DND-41 (cell line): ENCODE results near the gene PPP6R1.

Source experiments
- ATAC-seq: fragments of 200-7000 bp; cut with Tn5 transposase; 3 replicates; pipeline ENCODE4 v1.9.1; 2021; ENCODE audit warnings: low read depth; ENCODE audit not compliant: insufficient read depth
- DNase-seq: peaks from one replicate; pipeline ENCODE4 v3.0.0-alpha.2; 2020
- H2AFZ ChIP-seq: 2 replicates; pipeline ENCODE4 v1.6.0; 2012; ENCODE audit warnings: low read depth, low read length
- H3K27ac ChIP-seq: 2 replicates; pipeline ENCODE4 v1.5.1; 2012; ENCODE audit warnings: low read length, inconsistent platforms
- H3K27me3 ChIP-seq: fragments of 200-600 bp; sonication (generic); 2 replicates; pipeline ENCODE4 v1.6.0; 2012; ENCODE audit warnings: low read length, mild to moderate bottlenecking, inconsistent platforms; ENCODE audit not compliant: insufficient read depth, poor library complexity
- H3K36me3 ChIP-seq: 2 replicates; pipeline ENCODE4 v1.5.1; 2012; ENCODE audit warnings: low read length, inconsistent platforms; ENCODE audit not compliant: insufficient read depth
- H3K4me1 ChIP-seq: 2 replicates; pipeline ENCODE4 v1.5.1; 2012; ENCODE audit warnings: mild to moderate bottlenecking, low read length; ENCODE audit not compliant: insufficient read depth
- H3K4me2 ChIP-seq: 2 replicates; pipeline ENCODE4 v1.6.0; 2012; ENCODE audit warnings: mild to moderate bottlenecking, moderate library complexity, low read length, inconsistent platforms; ENCODE audit not compliant: insufficient read depth
- H3K4me3 ChIP-seq, 2 experiments: fragments of 200-600 bp in 1 of 2; shearing (Covaris generic) in 1 of 2; 2 replicates each; pipeline ENCODE4 v1.5.1; 2012 to 2016; ENCODE audit warnings: inconsistent platforms in 2 of 2, low read length in 2 of 2, mild to moderate bottlenecking in 2 of 2, low read depth in 1 of 2, moderate library complexity in 1 of 2
- H3K79me2 ChIP-seq: 2 replicates; pipeline ENCODE4 v1.6.0; 2012; ENCODE audit warnings: low read length, inconsistent platforms; ENCODE audit not compliant: insufficient read depth
- H3K9ac ChIP-seq: 2 replicates; pipeline ENCODE4 v1.6.0; 2012; ENCODE audit warnings: low read depth, mild to moderate bottlenecking, inconsistent platforms, low read length, moderate library complexity
- H3K9me3 ChIP-seq: 2 replicates; pipeline ENCODE4 v1.5.1; 2012; ENCODE audit warnings: low read length, moderate library complexity, mild to moderate bottlenecking, inconsistent platforms; ENCODE audit not compliant: insufficient read depth, severe bottlenecking
- H4K20me1 ChIP-seq: 2 replicates; pipeline ENCODE4 v1.6.0; 2012; ENCODE audit warnings: low read length; ENCODE audit not compliant: insufficient read depth
- EZH2 ChIP-seq: IDR thresholded peaks from 3 replicates; pipeline ENCODE4 v1.6.1; 2012; ENCODE audit warnings: borderline replicate concordance, low read depth, mild to moderate bottlenecking, moderate library complexity, low read length, inconsistent platforms; ENCODE audit not compliant: severe bottlenecking
- TF ChIP-seq, protein P1 (sequence below): IDR thresholded peaks from 2 replicates; pipeline ENCODE4 v1.5.1; 2012; ENCODE audit warnings: borderline replicate concordance, low read length, moderate library complexity, mild to moderate bottlenecking; ENCODE audit not compliant: poor library complexity, severe bottlenecking; ENCODE audit errors: extremely low read depth

The PPP6R1 gene

GRCh38 chr19:55285229-55285890 lies 26.5 kb upstream of the PPP6R1 start:
- H3K79me2 ChIP-seq = no peaks in the 10 kb centered on the region
- no peak overlapping the region for H3K27ac ChIP-seq
- H3K36me3 ChIP-seq = no peaks in the 10 kb centered on the region
- no peak overlapping the region for H3K4me3 ChIP-seq
- no peaks in the 10 kb centered on the region for H4K20me1 ChIP-seq
- no peaks in the 10 kb centered on the region for H3K27me3 ChIP-seq
- no peak for ATAC-seq
- no peaks in the 10 kb centered on the region for H3K9me3 ChIP-seq
- DNase-seq = no peak
- H2AFZ ChIP-seq = no peak overlapping the region
- no peak for TF ChIP-seq EZH2
- TF ChIP-seq, protein P1, sequence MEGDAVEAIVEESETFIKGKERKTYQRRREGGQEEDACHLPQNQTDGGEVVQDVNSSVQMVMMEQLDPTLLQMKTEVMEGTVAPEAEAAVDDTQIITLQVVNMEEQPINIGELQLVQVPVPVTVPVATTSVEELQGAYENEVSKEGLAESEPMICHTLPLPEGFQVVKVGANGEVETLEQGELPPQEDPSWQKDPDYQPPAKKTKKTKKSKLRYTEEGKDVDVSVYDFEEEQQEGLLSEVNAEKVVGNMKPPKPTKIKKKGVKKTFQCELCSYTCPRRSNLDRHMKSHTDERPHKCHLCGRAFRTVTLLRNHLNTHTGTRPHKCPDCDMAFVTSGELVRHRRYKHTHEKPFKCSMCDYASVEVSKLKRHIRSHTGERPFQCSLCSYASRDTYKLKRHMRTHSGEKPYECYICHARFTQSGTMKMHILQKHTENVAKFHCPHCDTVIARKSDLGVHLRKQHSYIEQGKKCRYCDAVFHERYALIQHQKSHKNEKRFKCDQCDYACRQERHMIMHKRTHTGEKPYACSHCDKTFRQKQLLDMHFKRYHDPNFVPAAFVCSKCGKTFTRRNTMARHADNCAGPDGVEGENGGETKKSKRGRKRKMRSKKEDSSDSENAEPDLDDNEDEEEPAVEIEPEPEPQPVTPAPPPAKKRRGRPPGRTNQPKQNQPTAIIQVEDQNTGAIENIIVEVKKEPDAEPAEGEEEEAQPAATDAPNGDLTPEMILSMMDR = no peak
- H3K4me1 ChIP-seq = peaks cover 5% of the 10 kb centered on the region
- H3K9ac ChIP-seq = no peak overlapping the region
- H3K4me2 ChIP-seq = no peak overlapping the region

DNA sequence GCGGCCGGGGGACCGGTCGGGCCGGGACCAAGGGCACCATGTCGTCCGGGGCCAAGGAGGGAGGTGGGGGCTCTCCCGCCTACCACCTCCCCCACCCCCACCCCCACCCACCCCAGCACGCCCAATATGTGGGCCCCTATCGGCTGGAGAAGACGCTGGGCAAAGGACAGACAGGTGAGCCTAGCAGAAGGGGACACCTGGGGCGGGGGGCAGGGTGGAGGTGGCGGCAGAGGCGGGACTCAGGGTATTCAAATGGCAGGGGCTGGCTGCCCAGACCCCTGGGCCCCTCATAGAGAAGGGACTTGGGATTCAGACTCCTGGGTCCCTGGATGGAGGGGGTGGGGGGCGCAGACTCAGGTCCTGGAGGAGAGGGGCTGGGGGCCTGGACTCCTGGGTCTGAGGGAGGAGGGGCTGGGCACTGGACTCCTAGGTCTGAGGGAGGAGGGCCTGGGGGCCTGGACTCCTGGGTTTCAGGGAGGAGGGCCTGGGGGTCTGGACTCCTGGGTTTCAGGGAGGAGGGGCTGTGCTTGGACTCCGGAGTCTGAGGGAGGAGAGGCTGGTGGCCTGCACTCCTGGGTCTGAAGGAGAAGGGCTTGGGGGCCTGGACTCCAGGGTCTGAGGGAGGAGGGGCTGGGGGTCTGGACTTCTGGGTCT lies 25.7 kb upstream of the PPP6R1 start:
- peaks cover 8% of the 10 kb centered on the region for H3K4me1 ChIP-seq
- no peak overlapping the region for H3K4me3 ChIP-seq
- H3K4me2 ChIP-seq = no peak overlapping the region
- no peak overlapping the region for H3K27ac ChIP-seq
- ATAC-seq (no peak), DNase-seq (no peak)
- TF ChIP-seq EZH2 = no peak
- TF ChIP-seq, protein P1 = no peak
- H2AFZ ChIP-seq = no peak overlapping the region
- no peaks in the 10 kb centered on the region for H3K27me3 ChIP-seq
- no peak overlapping the region for H3K9ac ChIP-seq
- H4K20me1 ChIP-seq = no peaks in the 10 kb centered on the region
- H3K36me3 ChIP-seq = no peaks in the 10 kb centered on the region
- no peaks in the 10 kb centered on the region for H3K9me3 ChIP-seq
- peaks cover 1% of the 10 kb centered on the region for H3K79me2 ChIP-seq

DNA sequence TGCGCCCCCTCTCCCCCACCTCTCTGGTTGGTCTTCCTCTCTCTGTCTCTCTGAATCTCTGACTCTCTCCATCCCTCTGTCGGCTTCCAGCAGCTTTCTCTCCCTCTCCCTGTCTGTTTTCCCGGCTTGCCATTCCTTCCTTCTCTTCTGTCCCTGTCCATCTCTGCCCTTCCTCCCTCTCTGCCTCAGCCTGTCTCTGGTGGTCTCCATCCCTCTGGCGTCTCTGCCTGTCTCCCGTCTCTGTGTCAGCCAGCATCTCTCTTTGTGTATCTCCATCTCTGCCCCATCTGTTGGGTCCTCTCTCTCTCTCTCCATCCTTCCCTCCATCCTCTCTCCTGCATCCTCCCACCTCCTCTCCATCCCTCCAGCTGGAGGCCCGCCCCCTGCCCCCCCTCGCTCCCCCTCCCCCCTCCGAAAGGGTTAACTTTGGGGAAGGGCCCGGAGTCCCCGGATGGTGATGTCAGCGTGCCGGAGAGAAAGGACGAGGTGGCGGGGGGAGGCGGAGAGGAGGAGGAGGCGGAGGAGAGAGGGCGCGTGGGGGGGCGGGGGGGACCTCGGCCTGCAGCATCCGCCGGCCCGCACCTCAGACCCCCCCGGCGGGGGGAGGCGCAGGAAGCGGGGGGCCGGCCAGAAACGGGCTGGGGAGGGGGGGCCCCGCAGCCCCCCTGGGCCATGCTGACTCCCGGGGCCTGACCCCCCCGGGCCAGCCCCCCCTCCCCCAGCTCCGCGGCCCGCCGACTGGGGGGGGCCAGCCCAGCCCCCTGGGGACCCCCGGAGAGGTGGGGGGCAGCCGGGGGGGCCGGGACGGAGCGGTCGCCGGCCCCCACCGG lies 24.9 kb upstream of the PPP6R1 start, which contains the start of gene BRSK1:
Gene BRSK1, plus strand, starts transcription at position 450 of the 830 bp plus-strand sequence. CDS start 446 bp downstream, outside the sequence.
- no peak within 1 kb of the TSS for H3K4me3 ChIP-seq
- no peaks in the 10 kb centered on the region for H3K27me3 ChIP-seq
- H3K4me2 ChIP-seq = peak within 1 kb of the TSS; percentile 7; the same call in 1 of the 2 replicates
- DNase-seq (peak; percentile 73), ATAC-seq (0 out of 3 replicates have a peak, but pooled peaks have one; percentile 12)
- H2AFZ ChIP-seq = no peak within 1 kb of the TSS; the same call in 1 of the 2 replicates
- peaks cover 9% of the 10 kb centered on the region for H3K79me2 ChIP-seq
- H3K9ac ChIP-seq = no peak within 1 kb of the TSS
- H3K36me3 ChIP-seq = no peaks in the 10 kb centered on the region
- H3K9me3 ChIP-seq = no peaks in the 10 kb centered on the region
- TF ChIP-seq, protein P1 = no peak
- no peak for TF ChIP-seq EZH2
- peaks cover 15% of the 10 kb centered on the region for H3K4me1 ChIP-seq
- H3K27ac ChIP-seq = no peak within 1 kb of the TSS
- no peaks in the 10 kb centered on the region for H4K20me1 ChIP-seq
